Right renal pelvis (tissue), 4 donors: Measurements from ENCODE around the gene NCAPH2. TPM values are rescaled to one million over a fixed set of nuclear protein-coding genes. Genes with fewer than 3 reads are reported as not detected.

ENCODE experiments used
- DNase-seq, 4 donors: peaks; one replicate each; pipeline ENCODE4 v3.0.0-alpha.2; 2013; ENCODE audit warnings: low read depth in 4 of 4, low spot score in 3 of 4, missing footprints in 1 of 4
- polyA plus RNA-seq, 4 donors: library from polyadenylated mRNA; unstranded; fragments of 120-200 nt; gene quantifications; one replicate each; pipeline ENCODE4 v1.2.1, GENCODE V29; 2013; ENCODE audit not compliant: insufficient read length in 4 of 4

The NCAPH2 gene
- polyA plus RNA-seq, 4 donors: 36.1 to 54.1 (median 43.8) TPM

DNA sequence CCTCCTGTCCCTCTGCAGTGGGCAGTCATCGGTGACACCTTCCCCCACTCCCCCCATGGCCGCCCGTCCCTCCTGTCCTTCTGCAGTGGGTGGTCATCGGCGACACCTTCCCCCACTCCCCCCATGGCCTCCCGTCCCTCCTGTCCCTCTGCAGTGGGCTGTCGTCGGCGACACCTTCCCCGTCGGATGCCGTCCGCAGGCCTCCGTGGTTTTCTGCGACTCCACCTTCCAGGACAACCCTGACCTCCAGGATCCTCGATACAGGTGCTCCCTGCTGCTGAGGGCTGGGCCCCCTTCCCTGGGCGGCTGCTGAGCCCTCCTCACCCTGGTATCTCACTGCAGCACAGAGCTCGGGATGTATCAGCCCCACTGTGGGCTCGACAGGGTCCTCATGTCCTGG lies 19.1 kb upstream of the NCAPH2 start:
- no peak for DNase-seq

DNA sequence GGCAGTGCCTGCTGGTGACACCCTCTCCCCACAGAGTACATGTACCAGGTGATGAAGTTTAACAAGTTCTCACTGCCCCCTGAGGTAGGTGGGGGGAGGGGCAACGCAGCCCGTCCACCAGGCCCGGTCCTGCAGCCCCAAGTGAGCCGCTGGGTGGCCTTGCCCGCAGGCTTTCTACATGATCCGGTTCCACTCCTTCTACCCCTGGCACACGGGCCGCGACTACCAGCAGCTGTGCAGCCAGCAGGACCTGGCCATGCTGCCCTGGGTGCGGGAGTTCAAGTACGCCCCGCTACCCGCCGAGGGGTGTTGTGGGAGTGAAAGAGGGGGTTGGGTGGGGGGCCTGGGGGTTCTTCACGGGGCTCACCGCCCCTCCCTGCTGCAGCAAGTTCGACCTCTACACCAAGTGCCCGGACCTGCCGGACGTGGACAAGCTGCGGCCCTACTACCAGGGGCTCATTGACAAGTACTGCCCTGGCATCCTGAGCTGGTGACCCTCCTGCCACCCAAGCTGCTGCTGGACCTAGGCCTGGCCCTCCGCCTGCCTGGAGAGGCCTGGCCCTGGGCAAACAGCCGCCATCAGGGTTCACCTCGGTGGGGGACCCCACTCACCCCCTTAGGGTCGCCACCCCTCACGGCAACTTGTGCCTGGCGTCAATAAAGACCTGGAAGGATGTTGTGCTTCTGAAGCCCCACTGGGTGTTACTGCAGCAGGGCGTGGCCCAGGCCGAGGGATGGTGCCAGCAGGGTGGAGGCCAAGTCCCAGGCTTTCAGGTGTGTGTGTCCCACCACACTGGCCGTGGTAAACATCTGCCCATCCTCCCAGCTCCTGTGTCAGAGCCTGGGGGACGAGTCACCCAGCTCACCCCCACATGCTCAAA lies 18.4 kb upstream of the NCAPH2 start:
- no peak for DNase-seq

DNA sequence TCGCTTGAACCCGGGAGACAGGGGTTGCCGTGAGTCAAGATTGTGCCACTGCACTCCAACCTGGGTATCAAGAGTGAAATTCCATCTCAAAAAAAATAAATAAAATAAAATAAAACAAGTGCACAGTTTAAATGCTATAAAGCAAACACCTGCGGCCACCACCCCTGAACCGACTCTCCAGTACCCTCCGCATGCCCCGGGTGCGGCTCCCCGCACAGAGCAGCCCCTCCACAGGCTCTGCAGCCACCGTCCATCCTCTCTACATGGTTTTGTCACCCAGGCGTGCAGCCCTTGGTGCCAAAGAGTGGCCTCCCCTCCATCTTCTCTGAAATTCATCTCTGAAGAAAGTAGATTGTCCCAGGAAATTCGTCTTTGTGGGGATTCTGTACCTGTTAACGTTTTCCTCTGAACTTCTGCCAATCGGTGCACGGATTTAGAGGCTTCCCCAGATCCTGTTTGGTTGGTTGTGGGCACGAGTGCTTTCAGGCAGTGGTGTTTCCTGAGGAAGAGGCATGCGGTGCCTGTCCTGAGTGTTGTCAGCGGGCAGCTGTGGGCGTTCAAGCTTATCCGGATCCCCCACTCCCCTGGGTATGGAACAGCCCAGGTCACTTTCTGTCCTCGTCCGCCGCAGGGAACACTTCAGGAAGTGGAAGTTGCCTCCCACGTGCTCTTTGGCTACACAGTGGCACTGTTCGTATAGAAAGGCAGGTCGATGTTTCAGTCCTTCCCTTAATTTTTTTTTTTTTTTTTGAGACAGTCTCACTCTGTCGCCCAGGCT lies 17.3 kb upstream of the NCAPH2 start:
- DNase-seq: no peak

DNA sequence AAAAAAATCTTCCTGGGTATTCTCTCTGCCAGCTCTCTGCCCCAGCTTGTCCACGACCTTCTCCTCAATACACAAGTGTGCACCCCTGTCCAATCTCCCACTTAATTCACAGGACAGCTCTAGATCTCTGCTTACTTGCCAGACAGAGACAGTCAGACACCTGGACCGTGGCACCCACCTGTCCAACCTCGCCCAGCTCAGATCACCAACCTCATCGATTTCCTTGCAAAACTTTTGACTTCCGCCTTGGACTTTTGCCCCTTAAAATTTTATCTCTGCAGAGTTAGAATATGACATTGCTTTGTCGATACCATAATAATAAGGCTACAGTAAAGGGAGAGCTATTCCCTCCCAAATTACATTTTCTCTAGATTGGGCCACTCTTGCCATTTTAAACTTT lies 10.9 kb upstream of the NCAPH2 start:
- no peak for DNase-seq

DNA sequence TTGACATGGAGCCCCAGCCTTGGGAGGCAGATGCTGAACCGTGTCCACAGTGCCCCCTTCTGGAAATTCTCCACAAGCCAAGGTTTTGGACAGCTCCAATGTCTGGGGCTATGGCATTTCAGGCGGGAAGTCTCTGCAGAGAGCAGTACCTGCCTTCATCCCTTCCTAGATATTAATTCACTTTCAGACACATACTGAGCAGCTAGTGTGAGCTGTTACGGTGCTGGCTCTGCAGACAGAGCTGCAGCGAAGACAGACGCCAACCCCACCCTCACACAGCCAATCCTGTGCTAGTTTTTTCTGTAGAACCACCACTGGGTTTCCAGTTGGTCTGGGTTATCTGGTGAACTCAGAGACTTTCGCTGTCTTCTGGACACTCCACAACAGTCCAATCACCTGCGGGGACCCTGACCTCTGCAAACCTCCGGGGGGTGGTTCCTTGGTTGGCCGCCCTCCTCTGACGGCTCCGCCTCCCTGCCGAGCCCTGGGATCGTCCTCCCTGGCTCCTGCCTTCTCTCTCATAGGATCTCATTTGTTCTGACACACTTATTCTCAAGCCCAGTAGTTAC lies 9.6 kb upstream of the NCAPH2 start:
- DNase-seq: peak in 2 of 4 donors; percentile 58 to 59

DNA sequence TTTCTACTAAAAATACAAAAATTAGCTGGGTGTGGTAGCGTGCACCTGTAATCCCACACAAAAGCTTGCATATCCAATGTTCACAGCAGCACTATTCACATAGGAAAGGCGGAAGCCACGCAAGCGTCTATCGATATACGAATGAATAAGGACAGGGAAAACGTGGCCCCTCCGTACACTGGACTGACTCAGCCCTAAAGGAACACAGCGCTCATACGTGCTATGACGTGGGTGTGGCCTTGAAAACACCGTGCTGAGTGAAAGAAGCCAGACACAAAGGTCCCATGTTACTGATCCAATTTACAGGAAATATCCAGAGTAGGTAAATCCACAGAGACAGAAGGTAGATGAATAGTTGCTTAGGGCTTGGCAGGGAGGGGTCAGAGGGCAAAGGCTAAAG lies 7.6 kb upstream of the NCAPH2 start:
- DNase-seq: no peak

DNA sequence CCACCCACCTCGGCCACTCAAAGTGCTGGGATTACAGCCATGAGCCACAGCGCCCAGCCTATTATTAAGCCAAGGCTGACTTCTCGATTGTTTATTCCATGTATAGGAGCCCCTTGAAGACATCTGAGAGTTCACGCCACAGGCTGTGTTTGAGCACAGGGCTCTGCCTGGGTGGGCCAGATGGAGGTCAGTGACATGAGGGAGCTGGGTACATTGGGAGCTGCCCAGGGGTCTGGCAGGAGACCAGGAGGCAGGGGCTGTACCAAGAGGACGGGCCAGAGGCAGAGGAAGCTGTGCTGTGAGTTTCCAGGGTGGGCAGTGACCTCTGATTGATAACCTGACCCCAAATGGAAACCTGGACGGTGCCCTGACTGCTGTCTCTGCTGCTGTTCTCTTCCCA lies 5.9 kb upstream of the NCAPH2 start:
- no peak for DNase-seq

DNA sequence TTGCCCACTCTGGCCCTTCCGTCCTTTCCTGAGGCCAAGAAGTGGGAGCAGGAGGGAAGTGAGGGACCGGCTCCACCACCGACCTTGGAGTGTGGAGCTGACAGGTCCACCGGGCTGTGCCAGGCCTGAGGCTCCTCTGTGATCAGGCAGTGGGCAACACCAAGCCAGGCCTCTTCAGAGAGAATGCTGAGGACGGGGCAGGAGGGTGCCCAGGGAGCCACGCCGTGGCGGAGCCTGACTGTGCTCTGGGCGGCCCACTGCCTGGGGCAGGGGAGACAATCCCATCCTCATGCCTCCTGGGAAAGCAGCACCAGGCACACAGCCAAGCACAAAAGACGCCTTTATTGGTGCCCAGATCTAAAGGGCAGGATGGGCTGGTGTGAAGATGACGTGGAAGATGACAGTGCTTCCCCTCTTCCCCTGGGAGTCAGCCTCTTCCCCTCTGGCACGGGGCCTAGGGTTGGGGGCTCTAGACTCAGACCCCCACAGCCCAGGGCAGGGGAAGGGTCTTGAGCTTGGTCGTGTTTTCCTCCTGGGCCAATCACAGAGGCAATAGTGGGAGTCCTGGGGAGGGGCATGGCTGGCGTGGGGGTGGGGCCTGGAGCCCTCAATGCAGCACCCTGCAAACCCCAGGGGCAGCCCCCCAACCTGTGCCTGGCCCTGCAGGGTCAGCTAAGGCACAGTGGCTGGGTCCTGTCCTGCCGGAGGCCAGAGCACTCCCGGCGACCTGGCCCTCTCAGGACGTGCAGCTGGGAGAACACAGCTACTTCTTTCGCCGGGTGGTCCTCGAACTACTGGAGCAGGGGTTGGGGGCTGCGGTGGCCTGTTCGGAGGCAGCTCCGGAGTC lies 5.2 kb upstream of the NCAPH2 start:
- DNase-seq: no peak

DNA sequence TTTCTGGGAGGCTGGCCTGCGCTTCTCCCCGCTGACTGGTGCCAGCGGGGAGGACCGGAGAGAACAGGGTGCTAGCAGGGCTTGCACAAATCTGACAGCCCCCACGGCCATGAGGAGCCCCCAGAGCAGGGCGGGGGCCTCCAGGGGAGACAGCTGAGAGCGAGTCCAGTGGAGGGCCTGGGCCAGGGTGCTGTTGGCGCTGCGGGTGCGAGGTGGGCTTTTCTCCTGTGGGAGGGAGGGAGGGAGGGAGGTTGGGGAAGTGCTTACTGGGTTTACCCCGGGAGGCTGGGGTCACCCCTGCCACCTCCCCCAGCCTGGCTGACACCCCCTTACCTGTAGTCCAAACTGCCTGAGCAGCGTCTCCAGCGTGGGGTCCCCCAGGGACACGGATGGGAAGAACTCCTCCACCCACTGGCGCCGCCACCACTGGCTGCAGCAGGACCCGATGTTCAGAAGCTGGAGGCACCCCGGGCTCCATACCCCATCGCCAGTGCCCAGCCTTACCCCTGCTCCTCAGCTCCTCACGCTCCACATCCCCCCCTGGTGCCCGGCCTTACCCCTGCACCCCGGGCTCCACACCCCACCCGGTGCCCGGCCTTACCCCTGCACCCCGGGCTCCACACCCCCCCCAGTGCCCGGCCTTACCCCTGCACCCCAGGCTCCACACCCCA lies 4.4 kb upstream of the NCAPH2 start:
- no peak for DNase-seq

DNA sequence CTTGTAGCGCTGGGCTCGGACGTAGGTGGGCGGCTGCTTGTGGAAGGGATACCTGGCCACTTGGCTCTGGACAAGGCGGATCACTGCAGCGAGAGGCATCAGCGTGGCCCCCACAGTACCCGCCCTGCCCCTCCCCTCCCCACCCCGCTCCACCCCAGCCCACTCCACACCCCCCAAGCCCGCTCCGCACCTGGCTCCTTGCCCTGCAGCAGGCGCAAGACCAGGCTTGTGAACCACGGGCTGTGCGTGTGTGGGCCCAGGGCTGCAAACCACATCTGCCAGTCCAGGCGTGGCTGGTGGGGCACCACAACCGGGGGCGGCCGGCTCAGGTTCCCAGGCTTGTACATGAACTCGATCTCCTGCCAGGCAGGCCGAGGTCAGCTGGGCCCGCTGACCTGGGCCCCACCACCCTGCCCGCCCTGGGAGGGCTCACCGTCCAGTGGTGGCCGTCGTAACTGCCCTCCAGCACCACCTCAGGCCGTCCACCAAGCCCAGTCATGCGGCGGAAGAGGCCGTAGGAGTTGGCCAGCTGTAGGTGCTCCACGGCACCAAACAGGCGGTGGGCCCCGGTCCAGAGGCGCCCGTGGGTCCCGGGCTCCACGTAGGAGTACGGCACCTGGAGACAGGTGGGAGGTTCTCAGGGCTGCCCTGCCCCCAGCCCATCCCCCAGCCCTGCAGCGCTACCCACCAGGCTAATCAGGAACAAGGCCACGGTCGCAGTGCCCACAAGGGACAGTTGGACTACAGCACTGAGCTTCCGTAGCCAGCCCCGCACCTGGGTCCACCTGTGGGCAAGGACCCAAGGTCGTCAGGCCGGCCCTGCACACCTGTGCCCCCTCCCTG lies 3.4 kb upstream of the NCAPH2 start:
- DNase-seq: no peak

DNA sequence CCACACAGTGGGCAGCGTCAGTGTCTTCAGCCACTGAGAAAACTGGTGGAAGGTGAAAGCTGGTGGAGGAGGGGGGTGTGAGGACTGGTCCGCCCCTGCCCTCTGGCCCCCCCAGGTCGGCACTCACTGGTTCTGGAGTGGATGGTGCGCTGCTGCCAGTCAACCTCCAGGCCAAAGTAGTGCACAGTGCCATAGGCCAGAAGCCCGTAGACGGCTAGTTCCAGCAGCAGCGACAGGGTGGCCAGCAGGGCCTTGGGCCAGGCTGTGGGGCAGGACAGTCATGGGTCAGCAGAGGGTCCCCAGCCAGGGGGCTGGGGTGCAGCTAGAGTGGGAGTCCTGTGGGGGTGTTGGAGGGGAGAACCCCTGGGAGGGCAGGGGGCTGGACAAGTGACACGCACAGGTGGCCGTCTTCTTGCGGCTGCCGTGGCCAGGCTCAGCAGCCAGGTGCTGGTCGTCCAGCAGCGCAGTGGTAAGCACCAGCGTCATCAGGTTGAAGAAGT lies 2.7 kb upstream of the NCAPH2 start:
- no peak for DNase-seq

DNA sequence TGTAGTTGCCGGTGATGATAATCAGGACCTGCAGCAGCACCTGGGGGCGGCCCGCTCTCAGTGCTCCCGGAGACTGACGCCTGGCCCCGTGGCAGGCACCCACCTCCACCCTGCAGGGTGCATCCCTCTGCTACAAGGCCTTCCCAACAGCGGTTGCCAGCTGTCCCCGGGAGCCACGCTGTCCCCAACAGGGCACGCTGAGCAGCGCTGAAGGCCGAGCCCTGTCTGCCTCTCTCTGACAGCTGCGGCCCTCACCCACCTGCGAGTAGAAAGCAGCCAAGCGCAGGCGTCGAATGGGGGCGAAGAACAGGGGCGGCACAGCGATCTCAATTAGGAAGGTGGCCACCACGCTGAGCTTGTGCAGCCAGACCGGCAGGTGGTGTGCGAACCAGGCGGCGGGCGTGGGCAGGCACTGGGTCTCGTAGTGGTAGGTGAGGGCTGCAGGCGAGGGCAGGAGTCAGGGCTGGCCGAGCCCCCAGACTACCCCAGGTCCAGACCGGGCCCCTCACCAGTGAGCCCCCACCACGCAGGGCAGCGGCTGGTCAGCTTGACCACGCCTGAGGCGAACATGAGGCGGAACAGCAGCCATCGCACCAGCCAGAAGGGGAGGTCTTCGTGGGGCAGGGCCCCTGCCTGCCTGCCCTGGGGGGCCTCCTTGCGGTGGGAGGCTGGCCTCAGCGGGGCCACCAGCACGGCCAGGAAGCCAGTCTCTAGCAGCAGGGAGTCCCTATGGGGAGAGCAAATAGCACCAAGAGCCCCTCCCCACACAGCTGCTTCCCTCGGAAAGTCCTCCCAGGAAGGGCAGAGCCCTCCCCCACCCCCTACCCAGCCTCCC lies 2.0 kb upstream of the NCAPH2 start:
- no peak for DNase-seq

DNA sequence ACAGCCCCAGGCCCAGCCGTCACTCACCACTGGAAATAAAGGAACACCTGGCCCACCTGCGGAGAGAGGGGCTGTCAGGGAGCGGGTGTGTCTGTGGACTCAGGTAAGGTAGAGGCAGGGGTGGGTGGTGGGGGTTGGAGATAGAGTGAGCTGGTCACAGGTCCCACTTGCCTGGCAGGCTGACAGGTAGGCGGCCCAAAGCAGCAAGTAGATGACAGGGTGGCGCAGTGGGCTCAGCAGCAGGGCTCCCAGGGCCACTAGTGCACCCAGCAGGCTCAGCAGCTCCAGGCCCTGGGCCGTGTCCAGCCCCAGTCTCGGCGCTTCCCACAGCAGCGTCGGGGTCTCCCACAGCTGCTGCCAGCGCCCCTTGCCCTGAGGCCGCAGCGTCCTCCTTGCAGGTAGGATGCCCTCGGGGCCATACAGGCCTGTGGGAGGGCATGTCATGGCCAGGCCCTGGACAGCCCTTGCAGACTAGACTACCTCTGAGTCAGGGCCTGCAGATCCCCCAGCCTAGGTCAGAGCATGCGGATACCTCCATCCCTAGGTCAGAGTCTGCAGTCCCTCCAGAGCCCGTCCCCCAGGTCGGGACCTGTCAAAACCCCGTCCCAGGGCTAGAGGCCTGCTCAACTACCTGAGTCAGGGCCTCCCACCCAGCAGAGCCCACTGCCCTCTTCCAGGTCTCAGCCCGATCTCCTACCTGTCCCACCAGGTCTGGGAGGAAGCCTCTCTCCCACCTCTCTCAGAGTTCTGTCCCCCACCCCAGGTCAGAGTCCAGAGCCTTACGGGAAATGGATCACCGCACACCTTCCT lies 1.2 kb upstream of the NCAPH2 start:
- DNase-seq: no peak

DNA sequence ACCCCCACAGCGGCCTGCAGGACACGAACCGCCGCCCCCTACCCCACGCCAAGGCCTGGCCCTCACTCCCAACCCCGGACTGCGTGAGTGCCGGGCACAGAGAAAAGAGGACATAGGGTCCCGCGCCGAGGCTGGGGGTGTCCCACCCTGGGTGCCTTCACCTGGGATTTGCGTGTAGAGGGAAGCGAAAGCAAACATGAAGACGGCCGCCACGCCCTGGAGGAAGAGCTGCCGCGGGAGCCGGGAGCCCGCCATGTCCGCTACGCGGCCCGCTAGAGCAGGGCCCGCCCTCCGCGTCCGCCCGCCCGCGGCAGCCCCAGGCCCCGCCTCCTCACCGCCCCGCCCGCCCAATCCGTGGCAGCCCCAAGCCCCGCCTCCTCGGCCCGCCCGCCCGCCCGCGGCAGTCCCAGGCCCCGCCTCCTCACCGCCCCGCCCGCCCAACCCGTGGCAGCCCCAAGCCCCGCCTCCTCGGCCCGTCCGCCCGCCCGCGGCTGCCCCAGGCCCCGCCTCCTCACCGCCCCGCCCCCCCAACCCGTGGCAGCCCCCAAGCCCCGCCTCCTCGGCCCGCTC lies 518 bp upstream of the NCAPH2 start, which contains the start of gene LMF2:
TSS of gene LMF2 (minus strand) at position 282 of the 570 bp plus-strand sequence. CDS start at position 255, 27 bp downstream.
- no peak for DNase-seq

DNA sequence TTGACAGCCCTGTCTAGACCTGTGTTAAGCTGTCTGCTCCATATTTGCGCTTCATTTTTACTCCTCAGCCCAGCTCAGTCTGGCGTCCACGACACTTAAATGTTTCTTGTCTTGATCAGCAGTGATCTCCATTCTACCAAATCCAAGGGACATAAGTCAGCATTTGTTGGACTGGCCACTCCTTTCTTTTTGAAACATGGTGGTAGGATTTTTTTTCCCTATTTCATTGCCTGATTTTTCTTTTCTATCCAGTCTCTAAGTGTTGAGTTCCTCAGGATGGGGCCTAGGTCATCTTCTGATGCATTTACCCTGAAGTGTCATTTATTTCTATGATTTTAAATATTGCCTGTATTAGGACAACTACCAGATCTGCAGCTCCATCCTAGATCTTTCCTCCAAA lies 873 bp downstream of the NCAPH2 start:
- DNase-seq: no peak

DNA sequence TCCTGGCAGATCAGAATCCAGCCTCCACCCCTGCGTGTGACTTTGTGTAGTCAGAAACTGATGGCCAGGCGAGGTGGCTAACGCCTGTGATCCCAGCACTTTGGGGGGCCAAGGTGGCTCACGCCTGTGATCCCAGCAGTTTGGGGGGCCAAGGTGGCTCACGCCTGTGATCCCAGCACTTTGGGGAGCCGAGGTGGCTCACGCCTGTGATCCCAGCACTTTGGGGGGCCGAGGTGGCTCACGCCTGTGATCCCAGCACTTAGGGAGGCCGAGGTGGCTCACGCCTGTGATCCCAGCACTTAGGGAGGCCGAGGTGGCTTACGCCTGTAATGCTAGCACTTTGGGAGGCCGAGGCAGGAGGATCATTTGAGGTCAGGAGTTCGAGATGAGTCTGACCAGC lies 5.2 kb downstream of the NCAPH2 start:
- DNase-seq: no peak

DNA sequence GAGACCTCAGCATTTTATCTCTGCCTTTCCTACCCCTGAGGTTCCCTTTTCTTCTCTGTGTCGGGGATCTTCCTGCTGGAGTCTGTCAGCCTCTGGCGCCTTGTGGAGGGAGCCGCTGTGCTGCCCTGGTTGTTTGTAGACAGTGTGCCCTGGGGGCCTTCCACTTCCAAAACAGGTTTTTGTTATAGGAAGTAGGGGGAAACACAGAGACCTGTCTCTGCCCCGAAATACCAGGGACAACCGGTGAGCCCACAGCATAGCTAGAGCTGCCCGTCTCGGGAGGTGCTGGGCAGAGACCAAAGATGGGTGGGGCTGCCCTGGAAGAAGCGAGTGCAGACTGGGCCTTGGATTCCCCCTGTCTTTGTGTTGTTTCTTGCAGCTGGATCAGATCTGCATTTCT lies 8.0 kb downstream of the NCAPH2 start:
- DNase-seq: no peak
